Naive B cell (primary cell): ENCODE measurements around the gene SEC14L5. TPM values are rescaled to one million over a fixed set of nuclear protein-coding genes. Genes with fewer than 3 reads are reported as not detected.
"Not testable (repeated sequence)": the region's sequence is repeated elsewhere in the genome, so short reads cannot be mapped to it uniquely, and the experiment has no call there.

Experiments
- ATAC-seq, 2 donors: fragments of 150-1000 bp; cut with Tn5 transposase; 2 replicates each; pipeline ENCODE4 v1.10.0; 2021; ENCODE audit warnings: low read depth in 2 of 2, mild to moderate bottlenecking in 2 of 2, moderate library complexity in 2 of 2
- DNase-seq: peaks from one replicate; pipeline ENCODE4 v3.0.0; 2022
- H3K27ac Mint-ChIP-seq, 6 donors: one replicate each; pipeline ENCODE4 v1.8.0; 2020 to 2022; ENCODE audit warnings: mild to moderate bottlenecking in 6 of 6, mixed read lengths in 6 of 6, moderate library complexity in 5 of 6, inconsistent platforms in 2 of 6
- H3K27me3 Mint-ChIP-seq, 3 donors: one replicate each; pipeline ENCODE4 v1.8.0; 2021 to 2022; ENCODE audit warnings: mixed read lengths in 3 of 3, mild to moderate bottlenecking in 1 of 3
- H3K36me3 Mint-ChIP-seq, 2 donors: one replicate each; pipeline ENCODE4 v1.8.0; 2020 to 2022; ENCODE audit warnings: mixed read lengths in 2 of 2, inconsistent platforms in 1 of 2, mild to moderate bottlenecking in 1 of 2
- H3K4me1 Mint-ChIP-seq, 3 donors: one replicate each; pipeline ENCODE4 v1.8.0; 2020 to 2022; ENCODE audit warnings: mixed read lengths in 3 of 3, inconsistent platforms in 1 of 3, mild to moderate bottlenecking in 1 of 3, moderate library complexity in 1 of 3
- H3K4me3 Mint-ChIP-seq, 8 donors: one replicate each; pipeline ENCODE4 v1.8.0; 2020 to 2022; ENCODE audit warnings: mild to moderate bottlenecking in 8 of 8, mixed read lengths in 8 of 8, moderate library complexity in 8 of 8, inconsistent platforms in 2 of 8
- H3K9me3 Mint-ChIP-seq, 7 donors: one replicate each; pipeline ENCODE4 v1.8.0; 2020 to 2022; ENCODE audit warnings: mixed read lengths in 7 of 7, mild to moderate bottlenecking in 5 of 7, inconsistent platforms in 2 of 7, moderate library complexity in 1 of 7
- polyA plus RNA-seq, 6 donors: library from polyadenylated mRNA; unstranded; fragments of 300-500 nt; fragmentation: Illumina TruSeq; gene quantifications; one replicate each; pipeline ENCODE4 v1.2.3, GENCODE V29; 2021; ENCODE audit warnings: low read depth in 6 of 6

The SEC14L5 gene
- polyA plus RNA-seq, 6 donors from 2014 or later, result 0.08 to 0.48 (median 0.43) TPM; not detected in 3

GRCh38 chr16:4947722-4948503, 10.2 kb upstream of the SEC14L5 start:
- Mint-ChIP-seq H3K4me3 (no peak overlapping the region), H3K27me3 (peaks cover 18 to 49% (median 45%) of the 10 kb centered on the region in 3 donors), H3K27ac (peak overlapping the region in 1 of 6 donors; percentile 21)

GRCh38 chr16:4948903-4949766, 9.0 kb upstream of the SEC14L5 start:
- no peaks in the 10 kb centered on the region for H3K9me3 Mint-ChIP-seq
- H3K4me3 Mint-ChIP-seq, result no peak overlapping the region
- peak overlapping the region in 1 of 6 donors; percentile 37 for H3K27ac Mint-ChIP-seq
- H3K36me3 Mint-ChIP-seq, result no peaks in the 10 kb centered on the region
- H3K4me1 Mint-ChIP-seq, result peaks cover 0 to 8% (median 5%) of the 10 kb centered on the region in 3 donors
- DNase-seq, result no peak
- ATAC-seq, result no peak
- H3K27me3 Mint-ChIP-seq, result peaks cover 18 to 56% (median 55%) of the 10 kb centered on the region in 3 donors

More at GRCh38 chr16:4947722-4948503, 10.2 kb upstream of the SEC14L5 start:
- H3K36me3 Mint-ChIP-seq, result no peaks in the 10 kb centered on the region
- H3K9me3 Mint-ChIP-seq, result no peaks in the 10 kb centered on the region
- peaks cover 0 to 8% (median 5%) of the 10 kb centered on the region in 3 donors for H3K4me1 Mint-ChIP-seq
- DNase-seq, result no peak
- ATAC-seq, result no peak

- H3K4me1 Mint-ChIP-seq, result peaks cover 0 to 5% (median 3%) of the 10 kb centered on the region in 3 donors
- H3K27ac Mint-ChIP-seq, result peak overlapping the region in 1 of 6 donors; percentile 30
- no peak for ATAC-seq
These were observed 8.1 kb upstream of the SEC14L5 start for GRCh38 chr16:4949986-4950385.

GRCh38 chr16:4951583-4951982, 6.5 kb upstream of the SEC14L5 start:
- peaks cover 26 to 56% (median 48%) of the 10 kb centered on the region in 3 donors for H3K27me3 Mint-ChIP-seq
- H3K4me1 Mint-ChIP-seq, H3K9me3 Mint-ChIP-seq, H3K36me3 Mint-ChIP-seq, DNase-seq, H3K27ac Mint-ChIP-seq, H3K4me3 Mint-ChIP-seq, ATAC-seq: not testable (repeated sequence)

More at GRCh38 chr16:4949986-4950385, 8.1 kb upstream of the SEC14L5 start:
- H3K27me3 Mint-ChIP-seq, result peaks cover 18 to 54% (median 52%) of the 10 kb centered on the region in 3 donors
- H3K36me3 Mint-ChIP-seq, result no peaks in the 10 kb centered on the region
- no peak for DNase-seq
- H3K4me3 Mint-ChIP-seq, result no peak overlapping the region
- no peaks in the 10 kb centered on the region for H3K9me3 Mint-ChIP-seq

- Mint-ChIP-seq H3K4me1 (peaks cover 18 to 21% (median 21%) of the 10 kb centered on the region in 3 donors), H3K27ac (no peak overlapping the region)
- no peak for ATAC-seq
These were observed 3.4 kb upstream of the SEC14L5 start for GRCh38 chr16:4954714-4955113.

GRCh38 chr16:4957420-4957719, 760 bp upstream of the SEC14L5 start:
- Mint-ChIP-seq H3K4me1 (peaks cover 18 to 21% (median 21%) of the 10 kb centered on the region in 3 donors), H3K27me3 (peaks cover 43 to 76% (median 55%) of the 10 kb centered on the region in 3 donors), H3K36me3 (peaks cover 0 to 8% of the 10 kb centered on the region in 2 donors), H3K9me3 (peaks cover 0 to 7% (median 4%) of the 10 kb centered on the region in 7 donors), H3K4me3 (peak overlapping the region; percentile 58 to 89 (median 82)), H3K27ac (peak overlapping the region in 2 of 6 donors; percentile 56 to 70)
- no peak for DNase-seq
- ATAC-seq, result no peak

More at GRCh38 chr16:4954714-4955113, 3.4 kb upstream of the SEC14L5 start:
- Mint-ChIP-seq H3K9me3 (peaks cover 0 to 7% (median 4%) of the 10 kb centered on the region in 7 donors), H3K4me3 (no peak overlapping the region), H3K27me3 (peaks cover 38 to 65% (median 51%) of the 10 kb centered on the region in 3 donors), H3K36me3 (peaks cover 0 to 8% of the 10 kb centered on the region in 2 donors)
- no peak for DNase-seq

GRCh38 chr16:4958510-4959438, 644 bp downstream of the SEC14L5 start:
- no peak for DNase-seq
- Mint-ChIP-seq H3K36me3 (peaks cover 0 to 8% of the 10 kb centered on the region in 2 donors), H3K27me3 (peaks cover 43 to 69% (median 55%) of the 10 kb centered on the region in 3 donors), H3K27ac (peak overlapping the region in 1 of 6 donors; percentile 39), H3K4me3 (peak overlapping the region in 6 of 8 donors; percentile 13 to 82 (median 56)), H3K9me3 (peaks cover 0 to 7% (median 4%) of the 10 kb centered on the region in 7 donors), H3K4me1 (peaks cover 18 to 21% (median 21%) of the 10 kb centered on the region in 3 donors)
- ATAC-seq, result no peak

GRCh38 chr16:4960579-4960978, 2.4 kb downstream of the SEC14L5 start:
- H3K36me3 Mint-ChIP-seq, result peaks cover 0 to 8% of the 10 kb centered on the region in 2 donors
- H3K27me3 Mint-ChIP-seq, result peaks cover 38 to 55% (median 48%) of the 10 kb centered on the region in 3 donors
- no peak overlapping the region for H3K4me3 Mint-ChIP-seq
- ATAC-seq (no peak), DNase-seq (no peak)
- no peak overlapping the region for H3K27ac Mint-ChIP-seq
- H3K4me1 Mint-ChIP-seq, result peaks cover 18 to 21% (median 21%) of the 10 kb centered on the region in 3 donors
- H3K9me3 Mint-ChIP-seq, result peaks cover 0 to 7% (median 4%) of the 10 kb centered on the region in 7 donors

GRCh38 chr16:4962716-4963115, 4.6 kb downstream of the SEC14L5 start:
- no peak overlapping the region for H3K27ac Mint-ChIP-seq
- H3K36me3 Mint-ChIP-seq, result peaks cover 0 to 3% of the 10 kb centered on the region in 2 donors
- H3K4me1 Mint-ChIP-seq, result peaks cover 9 to 10% (median 10%) of the 10 kb centered on the region in 3 donors
- H3K4me3 Mint-ChIP-seq, result no peak overlapping the region
- no peak for ATAC-seq
- DNase-seq, result no peak
- H3K9me3 Mint-ChIP-seq, result peaks cover 0 to 7% (median under 1%) of the 10 kb centered on the region in 7 donors
- peaks cover 26 to 37% (median 31%) of the 10 kb centered on the region in 3 donors for H3K27me3 Mint-ChIP-seq

GRCh38 chr16:4963527-4963926, 5.4 kb downstream of the SEC14L5 start:
- H3K27me3 Mint-ChIP-seq, result peaks cover 21 to 30% (median 23%) of the 10 kb centered on the region in 3 donors
- H3K27ac Mint-ChIP-seq, H3K4me1 Mint-ChIP-seq, H3K4me3 Mint-ChIP-seq, H3K36me3 Mint-ChIP-seq, H3K9me3 Mint-ChIP-seq, DNase-seq, ATAC-seq: not testable (repeated sequence)

GRCh38 chr16:4966736-4967453, 8.8 kb downstream of the SEC14L5 start:
- no peak overlapping the region for H3K4me3 Mint-ChIP-seq
- H3K4me1 Mint-ChIP-seq, result no peaks in the 10 kb centered on the region
- H3K36me3 Mint-ChIP-seq, result no peaks in the 10 kb centered on the region
- H3K9me3 Mint-ChIP-seq, result no peaks in the 10 kb centered on the region
- ATAC-seq (no peak), DNase-seq (no peak)
- no peak overlapping the region for H3K27ac Mint-ChIP-seq
- peaks cover 8 to 27% (median 8%) of the 10 kb centered on the region in 3 donors for H3K27me3 Mint-ChIP-seq

GRCh38 chr16:4968278-4968677, 10.1 kb downstream of the SEC14L5 start:
- H3K36me3 Mint-ChIP-seq, H3K4me1 Mint-ChIP-seq, H3K27ac Mint-ChIP-seq, H3K4me3 Mint-ChIP-seq, ATAC-seq, DNase-seq, H3K9me3 Mint-ChIP-seq: not testable (repeated sequence)
- peaks cover 9 to 37% (median 16%) of the 10 kb centered on the region in 3 donors for H3K27me3 Mint-ChIP-seq
